Stimulated activated CD8-positive, alpha-beta memory T cell treated with anti-CD3 and anti-CD28 coated beads, Interleukin-4, amount 100 ng/mL, for 1 hour (primary cell): ENCODE results near the gene HAPLN3.

Experiments used
- DNase-seq, 2 donors: peaks; one replicate each; pipeline ENCODE4 v3.0.0-alpha.2; 2020; ENCODE audit warnings: low read depth in 2 of 2, low spot score in 1 of 2

HAPLN3 gene

DNA sequence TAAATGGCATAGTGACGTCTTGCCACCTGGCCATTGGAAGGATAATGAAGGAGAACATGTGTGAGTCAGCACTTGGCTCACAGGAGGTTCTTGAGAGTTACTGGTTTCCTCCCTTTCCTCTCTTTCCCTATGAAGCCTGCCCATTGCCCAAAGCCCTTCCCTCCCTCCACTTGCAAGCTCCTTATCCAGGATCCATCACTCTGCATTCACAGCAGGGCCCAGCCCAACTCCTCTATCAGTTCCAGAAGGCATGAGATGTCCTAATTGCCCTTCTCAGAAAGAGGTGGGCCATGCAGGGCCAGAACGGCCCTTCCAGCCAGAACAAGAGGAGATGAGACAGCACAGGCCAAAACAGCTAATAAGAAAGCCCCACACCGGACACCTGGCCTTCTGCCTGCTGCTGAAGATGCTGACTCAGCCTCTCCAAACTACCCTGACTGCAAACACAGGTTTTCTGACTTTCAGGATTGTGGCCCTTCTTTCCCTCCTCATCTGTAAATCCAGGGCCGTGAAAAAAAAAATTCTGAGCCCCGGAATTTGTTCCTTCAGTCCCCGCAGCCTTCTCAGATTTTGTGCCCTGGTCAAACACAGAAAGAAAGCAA is 29.7 kb downstream of the HAPLN3 start:
- no peak for DNase-seq

DNA sequence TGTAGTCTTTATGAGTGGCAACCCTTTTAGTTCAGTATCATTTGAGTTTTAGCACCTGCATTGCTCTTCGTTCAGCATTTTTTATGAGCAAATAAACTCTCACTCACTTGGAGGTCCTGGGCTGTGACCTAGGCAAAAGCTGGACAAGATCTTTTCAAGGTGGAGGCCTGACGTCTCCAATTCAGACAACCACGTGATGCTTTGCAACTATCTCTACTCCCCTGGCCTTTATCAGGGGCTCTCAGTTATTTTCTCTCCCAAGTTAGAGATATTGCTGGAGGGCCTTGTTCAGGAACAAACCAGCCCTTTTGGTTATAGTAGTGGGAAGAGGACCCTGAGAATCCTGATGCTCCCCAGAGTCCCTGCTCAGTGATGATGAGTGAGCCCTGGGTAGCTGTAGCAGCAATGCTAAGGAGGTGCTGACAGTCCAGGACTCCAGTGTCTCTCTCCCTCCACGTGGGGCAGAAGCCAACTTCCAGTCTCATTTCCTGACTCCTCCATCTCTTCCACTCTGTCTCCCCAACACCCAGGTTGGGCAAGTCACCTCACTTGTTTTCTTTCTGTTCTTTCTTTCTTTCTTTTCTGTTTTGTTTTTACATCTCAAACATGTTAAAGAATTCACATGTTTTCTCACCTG is 30.4 kb downstream of the HAPLN3 start:
- no peak for DNase-seq

DNA sequence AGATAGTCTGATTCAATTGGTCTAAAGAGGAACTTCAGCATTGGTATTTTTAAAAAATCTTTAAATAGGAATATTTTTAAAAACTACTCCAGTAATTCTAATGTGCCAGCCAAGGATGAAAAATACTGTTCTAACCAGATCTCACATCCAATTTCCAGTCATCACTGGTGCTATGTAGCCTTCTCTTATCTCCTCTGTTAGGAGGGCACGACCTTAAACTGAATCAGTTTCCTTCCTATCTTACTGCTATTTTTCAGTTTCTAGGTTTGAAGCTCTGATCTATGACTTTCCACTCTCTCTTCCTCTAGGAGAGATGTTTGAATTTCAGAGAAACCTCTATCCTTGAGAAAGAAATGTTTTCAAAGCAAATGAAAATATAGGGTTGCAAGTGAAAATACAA is 31.9 kb downstream of the HAPLN3 start:
- no peak for DNase-seq

- no peak for DNase-seq
These were observed 35.1 kb downstream of the HAPLN3 start for GRCh38 chr15:88860212-88860611.

DNA sequence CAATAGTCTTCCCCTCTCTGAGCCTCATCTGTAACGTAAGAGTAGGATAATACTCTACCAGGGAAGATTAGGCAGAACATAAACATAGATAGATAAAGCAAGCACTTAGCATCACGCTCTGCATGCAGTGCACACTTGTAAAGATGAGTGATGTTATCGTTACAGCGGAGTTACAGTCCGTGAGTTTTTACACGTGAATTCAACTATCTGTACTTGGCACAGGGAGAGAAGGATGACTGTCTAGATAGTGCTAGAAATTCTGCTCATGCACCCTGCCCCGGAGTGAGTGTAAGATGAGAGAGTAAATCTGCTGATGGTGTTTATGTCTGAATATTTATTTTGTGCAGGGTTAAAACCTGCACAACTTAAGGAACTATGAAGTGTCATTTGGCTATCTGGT is 35.8 kb downstream of the HAPLN3 start:
- DNase-seq = no peak

GRCh38 chr15:88858934-88859333 is 36.4 kb downstream of the HAPLN3 start:
- no peak for DNase-seq

DNA sequence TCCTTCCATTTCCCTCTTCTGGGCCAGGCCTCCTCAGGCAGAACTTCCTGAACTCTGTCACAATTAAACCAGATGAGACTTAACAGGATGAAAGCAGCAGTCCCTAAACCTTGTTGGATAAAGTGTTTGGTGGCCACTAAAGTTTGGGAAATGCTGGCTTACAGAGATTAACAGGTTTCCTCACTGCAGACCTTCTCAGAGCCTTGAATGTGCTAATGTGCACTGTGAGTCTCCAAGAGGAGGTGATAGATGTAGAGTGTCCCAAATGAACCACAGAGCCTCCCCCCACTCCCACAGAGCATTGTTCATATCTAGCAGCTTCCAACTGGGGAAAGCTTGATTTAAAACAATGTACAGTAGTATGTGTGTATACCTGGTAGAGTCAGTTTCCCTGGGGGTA is 42.9 kb downstream of the HAPLN3 start:
- DNase-seq = no peak

DNA sequence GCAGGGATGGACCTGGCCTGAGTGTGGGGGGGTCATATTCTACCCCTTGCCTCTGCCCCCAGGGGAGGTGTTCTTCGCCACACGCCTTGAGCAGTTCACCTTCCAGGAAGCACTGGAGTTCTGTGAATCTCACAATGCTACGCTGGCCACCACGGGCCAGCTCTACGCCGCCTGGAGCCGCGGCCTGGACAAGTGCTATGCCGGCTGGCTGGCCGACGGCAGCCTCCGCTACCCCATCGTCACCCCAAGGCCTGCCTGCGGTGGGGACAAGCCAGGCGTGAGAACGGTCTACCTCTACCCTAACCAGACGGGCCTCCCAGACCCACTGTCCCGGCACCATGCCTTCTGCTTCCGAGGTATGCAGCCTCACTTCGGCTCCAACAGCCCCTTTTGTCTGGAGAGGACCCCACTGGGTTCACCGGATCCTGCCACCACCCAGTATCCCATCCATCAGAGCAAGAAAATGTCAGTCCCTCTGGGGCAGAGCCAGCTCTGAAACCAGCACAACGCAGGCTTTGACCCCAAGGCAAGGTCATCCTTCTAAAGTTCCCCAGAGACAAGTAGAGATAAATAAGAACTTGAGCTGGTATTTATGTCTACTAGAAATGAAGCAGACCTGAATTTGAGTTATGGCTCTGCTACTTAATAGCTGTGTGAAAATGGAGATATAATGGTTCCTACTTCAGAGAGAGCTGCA is 45.8 kb downstream of the HAPLN3 start:
- no peak for DNase-seq

DNA sequence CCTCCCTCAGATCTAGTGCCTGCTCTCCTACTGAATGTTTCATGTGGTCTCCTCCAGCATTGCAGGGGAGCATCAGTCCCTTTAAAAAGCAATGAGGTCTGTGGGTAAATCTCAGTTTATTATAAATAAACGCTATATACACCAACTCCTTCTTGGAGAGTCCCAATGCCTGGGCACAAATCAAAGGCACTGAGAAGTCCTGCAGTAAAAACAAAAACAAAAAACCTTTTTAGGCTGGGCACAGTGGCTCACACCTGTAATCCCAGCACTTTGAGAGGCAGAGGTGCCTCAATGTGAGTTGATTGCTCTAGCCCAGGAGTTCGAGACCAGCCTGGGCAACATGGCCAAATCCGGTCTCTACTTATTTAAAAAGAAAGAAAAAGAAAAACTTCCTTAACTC is 47.1 kb downstream of the HAPLN3 start:
- DNase-seq = no peak

DNA sequence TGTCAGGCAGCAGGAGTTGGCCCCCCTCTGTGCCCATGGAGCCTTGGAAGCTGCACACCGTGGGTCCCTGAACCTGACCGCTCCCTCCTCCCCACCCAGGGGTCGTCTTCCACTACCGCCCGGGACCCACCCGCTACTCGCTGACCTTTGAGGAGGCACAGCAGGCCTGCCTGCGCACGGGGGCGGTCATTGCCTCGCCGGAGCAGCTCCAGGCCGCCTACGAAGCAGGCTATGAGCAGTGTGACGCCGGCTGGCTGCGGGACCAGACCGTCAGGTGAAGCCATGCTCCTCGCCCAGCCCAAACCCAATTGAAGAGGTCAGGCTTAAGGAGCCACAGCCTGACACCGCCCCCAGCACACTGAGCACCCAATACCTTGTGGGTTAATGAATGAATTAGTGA is 48.2 kb downstream of the HAPLN3 start:
- DNase-seq = no peak

- no peak for DNase-seq
These were observed 49.7 kb downstream of the HAPLN3 start for GRCh38 chr15:88845616-88846015.

DNA sequence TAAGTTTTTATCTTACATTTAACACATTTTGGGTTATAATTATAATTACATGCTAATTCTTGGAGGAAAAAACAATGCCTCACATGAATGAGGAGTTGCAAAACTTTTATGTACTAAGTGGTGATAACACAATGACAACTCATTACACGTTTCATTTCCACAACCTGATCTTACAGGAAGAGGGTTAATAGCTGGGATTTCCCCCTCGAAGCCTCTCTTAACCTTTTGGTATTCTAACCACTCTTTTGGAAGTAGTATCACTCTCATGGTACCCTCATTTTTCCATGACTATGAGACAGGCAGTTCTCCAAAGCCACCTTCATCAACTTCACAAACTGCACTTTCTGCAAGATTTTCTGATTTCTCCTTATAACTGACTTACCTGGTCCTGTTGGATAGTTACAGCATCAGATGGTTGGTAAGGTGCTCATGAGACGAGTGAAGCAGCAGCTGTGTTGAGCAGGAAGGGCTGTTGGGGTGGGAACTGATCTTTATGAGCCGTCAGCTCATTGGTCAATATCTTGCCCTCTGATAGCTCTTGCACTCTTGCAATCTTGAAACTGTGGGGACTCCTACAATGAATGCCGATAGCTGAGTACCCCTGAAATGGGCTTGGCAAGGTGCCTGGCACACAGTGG is 50.5 kb downstream of the HAPLN3 start:
- DNase-seq = no peak

DNA sequence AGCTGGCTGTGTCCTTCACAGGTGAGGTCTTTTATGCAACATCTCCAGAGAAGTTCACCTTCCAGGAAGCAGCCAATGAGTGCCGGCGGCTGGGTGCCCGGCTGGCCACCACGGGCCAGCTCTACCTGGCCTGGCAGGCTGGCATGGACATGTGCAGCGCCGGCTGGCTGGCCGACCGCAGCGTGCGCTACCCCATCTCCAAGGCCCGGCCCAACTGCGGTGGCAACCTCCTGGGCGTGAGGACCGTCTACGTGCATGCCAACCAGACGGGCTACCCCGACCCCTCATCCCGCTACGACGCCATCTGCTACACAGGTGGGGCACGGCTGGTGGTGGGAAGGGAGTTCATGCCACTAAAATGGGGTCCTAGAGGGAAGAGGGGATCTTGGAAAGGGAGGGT is 52.0 kb downstream of the HAPLN3 start:
- DNase-seq = no peak

- no peak for DNase-seq
These were observed 53.2 kb downstream of the HAPLN3 start for GRCh38 chr15:88842156-88842555.

GRCh38 chr15:88841236-88841635 is 54.1 kb downstream of the HAPLN3 start:
- DNase-seq = no peak

DNA sequence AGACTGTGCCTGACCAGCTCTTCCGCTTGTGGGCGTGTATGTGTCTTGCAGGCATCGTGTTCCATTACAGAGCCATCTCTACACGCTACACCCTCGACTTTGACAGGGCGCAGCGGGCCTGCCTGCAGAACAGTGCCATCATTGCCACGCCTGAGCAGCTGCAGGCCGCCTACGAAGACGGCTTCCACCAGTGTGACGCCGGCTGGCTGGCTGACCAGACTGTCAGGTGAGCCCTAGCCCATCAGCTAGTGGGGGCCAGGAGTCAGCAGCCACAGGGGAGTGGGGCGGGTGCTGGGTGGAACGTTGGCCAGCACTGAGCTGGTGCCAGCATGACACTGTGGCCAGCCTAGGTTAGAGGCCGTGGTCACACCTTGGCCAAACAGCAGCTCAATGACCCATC is 55.4 kb downstream of the HAPLN3 start:
- DNase-seq = no peak

- DNase-seq = no peak
These were observed 56.2 kb downstream of the HAPLN3 start for GRCh38 chr15:88839146-88839545.

DNA sequence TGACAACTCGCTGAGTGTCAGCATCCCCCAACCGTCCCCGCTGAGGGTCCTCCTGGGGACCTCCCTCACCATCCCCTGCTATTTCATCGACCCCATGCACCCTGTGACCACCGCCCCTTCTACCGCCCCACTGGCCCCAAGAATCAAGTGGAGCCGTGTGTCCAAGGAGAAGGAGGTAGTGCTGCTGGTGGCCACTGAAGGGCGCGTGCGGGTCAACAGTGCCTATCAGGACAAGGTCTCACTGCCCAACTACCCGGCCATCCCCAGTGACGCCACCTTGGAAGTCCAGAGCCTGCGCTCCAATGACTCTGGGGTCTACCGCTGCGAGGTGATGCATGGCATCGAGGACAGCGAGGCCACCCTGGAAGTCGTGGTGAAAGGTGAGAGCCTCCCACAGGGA is 56.7 kb downstream of the HAPLN3 start:
- DNase-seq = no peak

GRCh38 chr15:88835646-88836045 is 59.7 kb downstream of the HAPLN3 start:
- no peak for DNase-seq

GRCh38 chr15:88835119-88835518 is 60.2 kb downstream of the HAPLN3 start:
- no peak for DNase-seq

DNA sequence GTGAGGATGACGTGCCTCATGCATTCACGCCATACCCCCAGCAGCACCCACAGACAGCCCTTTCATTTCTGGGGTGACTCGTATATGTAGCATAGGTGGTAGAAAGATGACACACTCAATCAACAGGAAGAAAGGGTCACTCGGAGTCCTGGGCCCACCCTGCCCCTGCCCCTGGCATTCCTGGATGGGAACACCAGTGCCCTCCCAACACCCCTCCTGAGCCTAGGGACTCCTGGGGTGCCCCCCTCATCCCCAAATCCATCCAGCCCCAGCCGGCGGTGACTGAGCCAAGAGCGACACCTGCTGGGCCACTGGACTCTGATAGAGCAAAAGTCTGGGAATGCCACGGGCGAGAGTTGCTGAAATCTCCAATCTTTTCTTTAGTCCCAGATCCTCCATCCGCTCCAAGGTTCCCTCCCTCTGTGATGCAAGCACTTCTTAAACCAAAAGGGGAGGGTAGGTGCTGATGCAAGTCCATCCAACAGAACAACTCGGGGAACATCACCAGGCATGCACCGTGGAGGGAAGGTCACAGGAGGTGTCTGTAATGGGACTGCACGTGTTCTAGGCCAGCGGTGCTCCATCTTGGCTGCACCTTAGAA is 61.0 kb downstream of the HAPLN3 start:
- no peak for DNase-seq

GRCh38 chr15:88833731-88834100 is 61.6 kb downstream of the HAPLN3 start:
- DNase-seq = no peak
